ENCODE results near the gene S100A7A. TPM values are rescaled to one million over a fixed set of nuclear protein-coding genes. Genes with fewer than 3 reads are reported as not detected.

Gene S100A7A
- total RNA-seq, 4 donors from 2014 or later: not detected

DNA sequence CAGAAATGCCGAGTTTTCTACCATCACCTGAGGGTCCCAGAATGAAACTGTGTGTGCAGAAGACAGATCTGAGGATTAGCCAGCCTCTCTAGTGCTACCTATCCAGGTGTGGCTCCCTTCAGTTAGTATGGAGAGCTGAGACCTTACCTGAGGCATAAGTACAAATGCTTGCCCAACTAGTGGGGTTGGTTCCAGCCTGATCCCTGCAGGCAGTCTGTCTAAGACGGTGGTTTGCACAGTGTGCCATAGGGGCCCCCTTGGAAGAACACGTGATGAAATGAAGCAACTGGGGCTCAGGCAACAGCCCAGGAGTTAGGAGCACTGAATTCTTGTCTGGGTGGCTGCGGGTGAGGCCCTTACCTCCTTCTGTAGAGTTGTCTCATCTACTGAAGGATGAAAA, 15.6 kb downstream of the S100A7A start:
- no peaks in the 10 kb centered on the region for H3K4me1 ChIP-seq
- H3K27me3 ChIP-seq: no peaks in the 10 kb centered on the region
- DNase-seq: no peak
- no peak overlapping the region for H3K4me3 ChIP-seq
- H3K9me3 ChIP-seq: no peaks in the 10 kb centered on the region
- TF ChIP-seq, protein P1, sequence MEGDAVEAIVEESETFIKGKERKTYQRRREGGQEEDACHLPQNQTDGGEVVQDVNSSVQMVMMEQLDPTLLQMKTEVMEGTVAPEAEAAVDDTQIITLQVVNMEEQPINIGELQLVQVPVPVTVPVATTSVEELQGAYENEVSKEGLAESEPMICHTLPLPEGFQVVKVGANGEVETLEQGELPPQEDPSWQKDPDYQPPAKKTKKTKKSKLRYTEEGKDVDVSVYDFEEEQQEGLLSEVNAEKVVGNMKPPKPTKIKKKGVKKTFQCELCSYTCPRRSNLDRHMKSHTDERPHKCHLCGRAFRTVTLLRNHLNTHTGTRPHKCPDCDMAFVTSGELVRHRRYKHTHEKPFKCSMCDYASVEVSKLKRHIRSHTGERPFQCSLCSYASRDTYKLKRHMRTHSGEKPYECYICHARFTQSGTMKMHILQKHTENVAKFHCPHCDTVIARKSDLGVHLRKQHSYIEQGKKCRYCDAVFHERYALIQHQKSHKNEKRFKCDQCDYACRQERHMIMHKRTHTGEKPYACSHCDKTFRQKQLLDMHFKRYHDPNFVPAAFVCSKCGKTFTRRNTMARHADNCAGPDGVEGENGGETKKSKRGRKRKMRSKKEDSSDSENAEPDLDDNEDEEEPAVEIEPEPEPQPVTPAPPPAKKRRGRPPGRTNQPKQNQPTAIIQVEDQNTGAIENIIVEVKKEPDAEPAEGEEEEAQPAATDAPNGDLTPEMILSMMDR (IDR thresholded peaks at IDR 0.05): no peak
- no peak for TF ChIP-seq POLR2A (IDR thresholded peaks at IDR 0.05)
- H3K36me3 ChIP-seq: no peaks in the 10 kb centered on the region
- H3K27ac ChIP-seq: no peak overlapping the region

DNA sequence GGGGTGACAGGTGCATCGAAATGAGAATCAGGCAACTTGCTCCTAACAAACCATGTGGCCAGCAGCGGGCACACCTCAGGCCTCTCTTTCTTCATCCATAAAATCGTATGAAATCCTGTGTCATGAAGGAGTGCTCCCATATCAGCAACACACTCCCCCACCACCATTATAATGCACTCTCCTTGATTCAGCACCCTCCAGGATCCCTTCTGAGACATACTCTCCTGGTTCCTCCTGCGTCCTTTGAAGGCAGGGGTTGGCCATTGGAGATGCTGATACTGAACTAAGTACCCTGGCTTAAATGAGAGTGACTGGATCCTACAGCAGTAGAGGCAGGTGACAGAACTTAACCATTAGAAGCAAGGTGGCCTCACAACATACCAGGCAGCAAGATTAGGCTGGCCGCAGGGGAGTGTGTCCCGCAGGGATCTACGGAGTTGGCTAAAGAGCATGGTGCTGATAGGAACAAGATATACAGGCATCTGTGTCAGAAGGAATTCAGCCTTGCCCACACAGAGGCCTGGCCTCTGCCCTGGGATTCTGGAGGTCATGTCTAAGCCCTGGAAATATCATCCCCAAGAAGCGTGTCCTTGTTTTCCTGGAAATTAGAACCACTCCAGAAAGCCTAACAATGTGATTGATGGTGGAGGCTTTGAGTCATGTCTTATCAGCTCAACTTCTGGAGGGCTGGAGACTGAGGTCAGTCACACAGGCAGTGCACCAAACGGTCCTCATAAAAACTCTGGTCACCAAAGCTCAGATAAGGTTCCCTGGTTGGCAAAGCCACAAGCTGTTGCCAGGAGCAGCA, 16.8 kb downstream of the S100A7A start:
- no peak overlapping the region for H3K27ac ChIP-seq
- H3K4me3 ChIP-seq: no peak overlapping the region
- no peaks in the 10 kb centered on the region for H3K27me3 ChIP-seq
- H3K36me3 ChIP-seq: no peaks in the 10 kb centered on the region
- no peak for TF ChIP-seq POLR2A (IDR thresholded peaks at IDR 0.05)
- TF ChIP-seq, protein P1 (IDR thresholded peaks at IDR 0.05): no peak
- H3K9me3 ChIP-seq: no peaks in the 10 kb centered on the region
- H3K4me1 ChIP-seq: no peaks in the 10 kb centered on the region
- no peak for DNase-seq

DNA sequence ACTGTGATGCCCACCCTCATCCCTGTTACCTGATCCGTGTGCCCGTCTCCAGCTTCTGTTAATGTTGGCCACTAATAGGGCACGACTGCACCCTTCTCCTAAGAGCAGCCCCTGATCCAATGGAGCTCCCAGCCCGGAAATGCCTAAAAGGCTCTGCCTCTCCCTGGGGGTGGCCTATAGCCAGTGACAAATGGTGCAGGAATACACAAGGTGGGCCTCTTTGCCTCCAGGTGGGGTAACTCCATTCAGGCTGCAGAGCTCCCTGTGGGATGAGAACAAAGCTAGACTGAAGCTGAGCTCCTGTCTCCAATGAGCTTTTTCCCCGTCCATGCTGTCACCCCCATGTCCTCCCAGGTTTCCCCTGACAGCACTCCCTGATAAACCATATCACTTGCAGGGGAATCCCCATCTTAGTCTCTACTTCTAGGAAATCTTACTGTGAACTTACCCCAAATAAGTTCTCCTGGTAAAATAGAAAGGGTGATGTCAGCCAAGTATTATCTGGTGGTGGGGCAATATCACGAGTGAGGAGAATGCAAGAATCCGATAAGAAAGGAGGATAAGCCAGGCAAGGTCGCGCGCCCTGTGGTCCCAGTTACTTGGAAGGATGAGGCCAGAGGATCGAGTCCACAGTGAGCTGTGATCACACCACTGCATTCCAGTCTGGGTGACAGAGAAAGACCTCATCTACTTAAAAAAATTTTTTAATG, 18.6 kb downstream of the S100A7A start:
- Histone ChIP-seq H3K36me3 (no peaks in the 10 kb centered on the region), H3K4me3 (no peak overlapping the region), H3K27me3 (no peaks in the 10 kb centered on the region), H3K9me3 (no peaks in the 10 kb centered on the region), H3K27ac (no peak overlapping the region), H3K4me1 (no peaks in the 10 kb centered on the region)
- no peak for TF ChIP-seq POLR2A (IDR thresholded peaks at IDR 0.05)
- TF ChIP-seq, protein P1 (IDR thresholded peaks at IDR 0.05): no peak
- DNase-seq: no peak

DNA sequence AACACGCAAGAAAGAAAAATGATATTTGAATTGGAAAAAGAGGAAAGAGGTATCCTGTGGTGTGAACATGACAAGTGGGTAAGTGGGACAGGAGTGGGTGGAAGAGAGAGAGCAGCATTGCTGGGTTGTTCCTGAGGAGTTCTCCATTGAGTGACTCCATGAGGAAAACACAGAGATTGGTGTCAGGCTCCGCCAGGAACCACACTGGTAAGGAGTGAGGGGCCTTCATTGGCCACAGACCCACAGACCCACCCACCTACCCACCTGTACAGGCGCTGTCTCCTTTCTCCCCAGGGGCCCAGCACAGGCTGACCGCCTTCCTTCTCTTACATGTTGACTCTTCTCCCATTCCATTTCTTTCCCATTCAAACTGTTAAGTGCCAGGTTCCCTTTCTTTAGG, 20.9 kb downstream of the S100A7A start:
- Histone ChIP-seq H3K4me1 (no peaks in the 10 kb centered on the region), H3K9me3 (no peaks in the 10 kb centered on the region), H3K36me3 (no peaks in the 10 kb centered on the region), H3K27ac (no peak overlapping the region), H3K4me3 (no peak overlapping the region), H3K27me3 (no peaks in the 10 kb centered on the region)
- no peak for DNase-seq
- TF ChIP-seq, protein P1 (IDR thresholded peaks at IDR 0.05): no peak
- no peak for TF ChIP-seq POLR2A (IDR thresholded peaks at IDR 0.05)

DNA sequence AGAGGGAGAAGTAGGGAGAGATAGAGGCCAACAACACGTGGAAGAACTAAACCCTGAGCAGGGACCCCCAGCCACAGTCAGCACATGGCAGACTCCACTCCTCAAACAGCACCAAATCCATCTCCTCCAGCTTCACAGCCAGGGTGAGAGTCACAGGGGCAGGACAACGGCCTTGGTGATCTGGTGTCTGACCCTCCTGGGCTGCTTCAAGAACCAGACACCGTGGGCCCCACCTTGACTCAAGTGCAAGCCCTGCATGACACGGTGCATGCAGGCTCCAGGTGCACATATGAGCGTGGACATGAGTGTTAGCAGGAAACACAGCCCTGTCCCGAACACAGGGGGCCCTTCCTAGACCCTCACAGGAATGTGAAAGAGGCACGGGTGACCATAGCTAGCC, 22.3 kb downstream of the S100A7A start:
- no peaks in the 10 kb centered on the region for H3K9me3 ChIP-seq
- no peaks in the 10 kb centered on the region for H3K27me3 ChIP-seq
- no peaks in the 10 kb centered on the region for H3K36me3 ChIP-seq
- H3K4me1 ChIP-seq: no peaks in the 10 kb centered on the region
- H3K27ac ChIP-seq: no peak overlapping the region
- no peak overlapping the region for H3K4me3 ChIP-seq
- TF ChIP-seq, protein P1 (IDR thresholded peaks at IDR 0.05): no peak
- TF ChIP-seq POLR2A (IDR thresholded peaks at IDR 0.05): no peak
- no peak for DNase-seq

Data from Peyer's patch (tissue), 4 donors.